ENCODE measurements around the gene SF3B1.

The SF3B1 gene

DNA sequence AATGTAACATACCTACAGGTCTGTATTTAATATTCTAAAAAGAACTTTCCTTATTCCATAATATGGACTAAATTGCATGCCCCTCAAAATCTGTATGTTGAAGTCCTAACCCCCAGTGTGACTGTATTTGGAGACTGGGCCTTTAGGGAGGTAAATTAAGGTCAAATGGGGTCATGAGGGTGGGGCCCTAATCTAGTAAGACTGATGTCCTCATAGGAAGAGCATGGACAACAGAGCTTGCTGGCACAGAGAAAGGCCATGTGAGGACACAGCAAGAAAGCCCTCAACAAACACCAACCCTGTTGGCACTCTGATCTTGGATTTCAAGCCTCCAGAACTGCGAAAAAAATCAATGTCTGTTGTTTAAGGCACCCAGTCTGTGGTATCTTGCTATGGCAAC lies 18.6 kb downstream of the SF3B1 start:
- TF ChIP-seq EZH2 (optimal IDR thresholded peaks at IDR 0.05; ENCODE audit: low read depth, low read length): no peak
- no peak for TF ChIP-seq EZH2phosphoT487 (IDR thresholded peaks at IDR 0.05; ENCODE audit: low read length)
- TF ChIP-seq, protein P1, sequence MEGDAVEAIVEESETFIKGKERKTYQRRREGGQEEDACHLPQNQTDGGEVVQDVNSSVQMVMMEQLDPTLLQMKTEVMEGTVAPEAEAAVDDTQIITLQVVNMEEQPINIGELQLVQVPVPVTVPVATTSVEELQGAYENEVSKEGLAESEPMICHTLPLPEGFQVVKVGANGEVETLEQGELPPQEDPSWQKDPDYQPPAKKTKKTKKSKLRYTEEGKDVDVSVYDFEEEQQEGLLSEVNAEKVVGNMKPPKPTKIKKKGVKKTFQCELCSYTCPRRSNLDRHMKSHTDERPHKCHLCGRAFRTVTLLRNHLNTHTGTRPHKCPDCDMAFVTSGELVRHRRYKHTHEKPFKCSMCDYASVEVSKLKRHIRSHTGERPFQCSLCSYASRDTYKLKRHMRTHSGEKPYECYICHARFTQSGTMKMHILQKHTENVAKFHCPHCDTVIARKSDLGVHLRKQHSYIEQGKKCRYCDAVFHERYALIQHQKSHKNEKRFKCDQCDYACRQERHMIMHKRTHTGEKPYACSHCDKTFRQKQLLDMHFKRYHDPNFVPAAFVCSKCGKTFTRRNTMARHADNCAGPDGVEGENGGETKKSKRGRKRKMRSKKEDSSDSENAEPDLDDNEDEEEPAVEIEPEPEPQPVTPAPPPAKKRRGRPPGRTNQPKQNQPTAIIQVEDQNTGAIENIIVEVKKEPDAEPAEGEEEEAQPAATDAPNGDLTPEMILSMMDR (IDR thresholded peaks at IDR 0.05; ENCODE audit: low read length): no peak
- no peaks in the 10 kb centered on the region for H3K27me3 ChIP-seq (replicated peaks; ENCODE audit: insufficient read depth, low read length)

GRCh38 chr2:197414515-197414914 lies 20.3 kb downstream of the SF3B1 start:
- no peak overlapping the region for H3K27ac ChIP-seq (ENCODE audit: low read length)
- no peaks in the 10 kb centered on the region for H3K9me3 ChIP-seq (replicated peaks; ENCODE audit: insufficient read depth, low read length)
- H2AFZ ChIP-seq (ENCODE audit: low read length): no peak overlapping the region
- peaks cover 41% of the 10 kb centered on the region; the same call in 1 of the 2 replicates for H3K36me3 ChIP-seq (replicated peaks; ENCODE audit: insufficient read depth, low read length)
- peaks cover 2% of the 10 kb centered on the region for H3K4me1 ChIP-seq (ENCODE audit: low read length)
- no peak overlapping the region for H3K4me3 ChIP-seq (ENCODE audit: low read length)
- H3K79me2 ChIP-seq (ENCODE audit: low read length): peaks cover 74% of the 10 kb centered on the region
- no peak overlapping the region for H3K4me2 ChIP-seq (ENCODE audit: low read depth, low read length)
- no peaks in the 10 kb centered on the region for H3K9me2 ChIP-seq (replicated peaks; ENCODE audit: insufficient read depth, low read length)
- TF ChIP-seq EZH2phosphoT487 (IDR thresholded peaks at IDR 0.05; ENCODE audit: low read length): no peak
- no peak for TF ChIP-seq EZH2 (optimal IDR thresholded peaks at IDR 0.05; ENCODE audit: low read depth, low read length)
- TF ChIP-seq, protein P1 (IDR thresholded peaks at IDR 0.05; ENCODE audit: low read length): no peak
- H3K9ac ChIP-seq (ENCODE audit: low read length): no peak overlapping the region
- no peak for DNase-seq
- H4K20me1 ChIP-seq (ENCODE audit: insufficient read depth, low read length): no peaks in the 10 kb centered on the region
- H3K27me3 ChIP-seq (replicated peaks; ENCODE audit: insufficient read depth, low read length): no peaks in the 10 kb centered on the region
- peaks cover 8% of the 10 kb centered on the region; the same call in 1 of the 2 replicates for H3F3A ChIP-seq (ENCODE audit: insufficient read depth, low read length)

More for the DNA sequence above, 18.6 kb downstream of the SF3B1 start:
- Histone ChIP-seq H3K79me2 (ENCODE audit: low read length) (peaks cover 79% of the 10 kb centered on the region), H4K20me1 (ENCODE audit: insufficient read depth, low read length) (peaks cover 1% of the 10 kb centered on the region; the same call in 1 of the 2 replicates), H2AFZ (ENCODE audit: low read length) (no peak overlapping the region), H3K9me3 (replicated peaks; ENCODE audit: insufficient read depth, low read length) (no peaks in the 10 kb centered on the region), H3K9ac (ENCODE audit: low read length) (no peak overlapping the region), H3F3A (ENCODE audit: insufficient read depth, low read length) (peaks cover 12% of the 10 kb centered on the region; the same call in 1 of the 2 replicates), H3K4me2 (ENCODE audit: low read depth, low read length) (no peak overlapping the region), H3K9me2 (replicated peaks; ENCODE audit: insufficient read depth, low read length) (no peaks in the 10 kb centered on the region), H3K4me3 (ENCODE audit: low read length) (no peak overlapping the region), H3K27ac (ENCODE audit: low read length) (no peak overlapping the region), H3K36me3 (replicated peaks; ENCODE audit: insufficient read depth, low read length) (peaks cover 39% of the 10 kb centered on the region; the same call in 1 of the 2 replicates), H3K4me1 (ENCODE audit: low read length) (peaks cover 6% of the 10 kb centered on the region)
- DNase-seq: no peak

- Histone ChIP-seq H3K79me2 (ENCODE audit: low read length) (peaks cover 71% of the 10 kb centered on the region), H3K9ac (ENCODE audit: low read length) (no peak overlapping the region), H2AFZ (ENCODE audit: low read length) (no peak overlapping the region), H3K27ac (ENCODE audit: low read length) (no peak overlapping the region), H3K27me3 (replicated peaks; ENCODE audit: insufficient read depth, low read length) (no peaks in the 10 kb centered on the region), H3K9me2 (replicated peaks; ENCODE audit: insufficient read depth, low read length) (no peaks in the 10 kb centered on the region), H3K36me3 (replicated peaks; ENCODE audit: insufficient read depth, low read length) (peaks cover 42% of the 10 kb centered on the region; the same call in 1 of the 2 replicates), H3K9me3 (replicated peaks; ENCODE audit: insufficient read depth, low read length) (no peaks in the 10 kb centered on the region), H4K20me1 (ENCODE audit: insufficient read depth, low read length) (no peaks in the 10 kb centered on the region), H3K4me3 (ENCODE audit: low read length) (no peak overlapping the region), H3F3A (ENCODE audit: insufficient read depth, low read length) (peaks cover 6% of the 10 kb centered on the region; the same call in 1 of the 2 replicates), H3K4me1 (ENCODE audit: low read length) (no peaks in the 10 kb centered on the region), H3K4me2 (ENCODE audit: low read depth, low read length) (no peak overlapping the region)
- TF ChIP-seq EZH2 (optimal IDR thresholded peaks at IDR 0.05; ENCODE audit: low read depth, low read length): no peak
- TF ChIP-seq, protein P1 (IDR thresholded peaks at IDR 0.05; ENCODE audit: low read length): no peak
- no peak for TF ChIP-seq EZH2phosphoT487 (IDR thresholded peaks at IDR 0.05; ENCODE audit: low read length)
- DNase-seq: no peak
Measured at GRCh38 chr2:197414039-197414438, 20.8 kb downstream of the SF3B1 start.

Measured in MM.1S (cell line).